C4-2B (cell line): Measurements from ENCODE around the gene BCL11B.

ENCODE experiments used
- H3K27ac ChIP-seq: fragments of 450-650 bp; 2 replicates; pipeline ENCODE4 v1.5.1; 2017
- CTCF ChIP-seq: fragments of 450-650 bp; conservative IDR thresholded peaks from 2 replicates; pipeline ENCODE4 v1.5.1; 2017; ENCODE audit warnings: mild to moderate bottlenecking
- ZFX ChIP-seq: fragments of 450-650 bp; IDR thresholded peaks from 2 replicates; pipeline ENCODE4 v1.6.1; 2017

The BCL11B gene

GRCh38 chr14:99163446-99163845 is 108.6 kb downstream of the BCL11B start:
- H3K27ac ChIP-seq: no peak overlapping the region
- TF ChIP-seq ZFX (no peak), CTCF (no peak)

- no peak overlapping the region for H3K27ac ChIP-seq
- TF ChIP-seq ZFX: no peak
- TF ChIP-seq CTCF: no peak
Measured at GRCh38 chr14:99159341-99160340, 112.4 kb downstream of the BCL11B start.

- TF ChIP-seq CTCF (no peak), ZFX (no peak)
- no peak overlapping the region for H3K27ac ChIP-seq
Measured at GRCh38 chr14:99158646-99159165, 113.3 kb downstream of the BCL11B start.

GRCh38 chr14:99158150-99158549 is 113.8 kb downstream of the BCL11B start:
- TF ChIP-seq CTCF: no peak
- no peak for TF ChIP-seq ZFX

GRCh38 chr14:99157676-99158075 is 114.3 kb downstream of the BCL11B start:
- TF ChIP-seq ZFX: no peak
- TF ChIP-seq CTCF: no peak
- H3K27ac ChIP-seq: no peak overlapping the region

More at GRCh38 chr14:99158150-99158549, 113.8 kb downstream of the BCL11B start:
- H3K27ac ChIP-seq: no peak overlapping the region

GRCh38 chr14:99157246-99157645 is 114.8 kb downstream of the BCL11B start:
- no peak for TF ChIP-seq CTCF
- no peak for TF ChIP-seq ZFX
- H3K27ac ChIP-seq: no peak overlapping the region

- TF ChIP-seq CTCF: no peak
- no peak for TF ChIP-seq ZFX
- no peak overlapping the region for H3K27ac ChIP-seq
Measured at GRCh38 chr14:99156814-99157213, 115.2 kb downstream of the BCL11B start.
